Vagina (tissue), 2 donors: ENCODE data around the gene SHLD2. TPM values are rescaled to one million over a fixed set of nuclear protein-coding genes. Genes with fewer than 3 reads are reported as not detected.
"Not testable (repeated sequence)": the region's sequence is repeated elsewhere in the genome, so short reads cannot be mapped to it uniquely, and the experiment has no call there.

Experiments used
- DNase-seq, 2 donors: peaks; one replicate each; pipeline ENCODE4 v3.0.0-alpha.2; 2017; ENCODE audit errors: extremely low spot score in 2 of 2
- H3K27ac ChIP-seq: fragments of 200-600 bp; sonication (generic); one replicate; pipeline ENCODE4 v1.5.1; 2019
- H3K27me3 ChIP-seq: fragments of 200-600 bp; sonication (generic); one replicate; pipeline ENCODE4 v1.5.1; 2019
- H3K36me3 ChIP-seq, 2 donors: fragments of 200-600 bp; sonication (generic); one replicate each; pipeline ENCODE4 v1.5.1; 2017 to 2019
- H3K4me1 ChIP-seq: fragments of 200-600 bp; sonication (generic); one replicate; pipeline ENCODE4 v1.5.1; 2019
- H3K4me3 ChIP-seq, 2 donors: fragments of 200-600 bp; sonication (generic); 1 replicate in 1 of 2; 2 replicates in 1 of 2; pipeline ENCODE4 v1.5.1; 2016 to 2019
- H3K9me3 ChIP-seq: fragments of 200-600 bp; sonication (generic); one replicate; pipeline ENCODE4 v1.5.1; 2019
- CTCF ChIP-seq, 3 experiments: fragments of 450-650 bp in 2 of 3; fragments of 200-600 bp in 1 of 3; sonication (generic) in 1 of 3; IDR thresholded peaks; one replicate each; pipeline ENCODE4 v1.5.1; 2017 to 2019; ENCODE audit warnings: antibody characterized with exemption in 3 of 3, mild to moderate bottlenecking in 2 of 3, moderate library complexity in 2 of 3
- POLR2A ChIP-seq, 2 donors: fragments of 450-650 bp; IDR thresholded peaks; one replicate each; pipeline ENCODE4 v1.6.1; 2017; ENCODE audit warnings: antibody characterized with exemption in 2 of 2, mild to moderate bottlenecking in 2 of 2, moderate library complexity in 2 of 2
- POLR2AphosphoS5 ChIP-seq, 2 donors: sonication (generic); formaldehyde crosslinking; IDR thresholded peaks; one replicate each; pipeline ENCODE4 v1.9.0; 2017; ENCODE audit warnings: antibody characterized with exemption in 2 of 2, mild to moderate bottlenecking in 2 of 2, low read depth in 1 of 2; ENCODE audit not compliant: insufficient read depth in 1 of 2
- intact Hi-C: fragments of 100-400 bp; cut with DNase I; formaldehyde crosslinking; loops from one replicate; pipeline ENCODE4 v1.15.1; 2023
- total RNA-seq: library from RNA; depleted of rRNA; stranded (reverse); fragments of >200 nt; gene quantifications from one replicate; pipeline ENCODE4 v1.2.3, GENCODE V29; 2016

The SHLD2 gene
- total RNA-seq, 1 donor from 2014 or later = 27.5 TPM

DNA sequence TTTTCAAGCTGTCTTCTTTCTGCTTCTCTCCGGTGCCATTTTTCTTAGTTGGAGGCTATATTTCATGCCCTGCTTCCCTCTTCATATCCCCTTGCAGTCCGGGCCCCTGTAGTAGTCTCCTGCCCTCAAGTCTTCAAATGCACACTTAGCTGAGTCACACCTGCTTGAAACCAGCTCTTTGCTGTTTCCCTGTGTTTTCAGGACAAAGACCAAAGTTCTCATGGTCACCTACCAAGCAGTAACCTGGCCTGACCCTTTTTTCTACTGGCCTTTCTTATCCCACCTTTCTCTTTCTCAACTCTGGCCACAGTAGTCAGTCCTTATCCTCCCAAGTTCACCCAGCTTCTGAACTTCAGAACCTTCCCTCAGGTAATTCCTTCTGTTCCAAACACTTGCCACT is 28.8 kb upstream of the SHLD2 start:
- no peak for TF ChIP-seq POLR2AphosphoS5 (IDR thresholded peaks at IDR 0.05; ENCODE audit: insufficient read depth in 1 of 2, low read depth in 1 of 2)
- TF ChIP-seq POLR2A (IDR thresholded peaks at IDR 0.05) = no peak
- no peak for TF ChIP-seq CTCF (IDR thresholded peaks at IDR 0.05)
- no peak overlapping the region for H3K27ac ChIP-seq

GRCh38 chr10:87066865-87067264 is 28.1 kb upstream of the SHLD2 start:
- no peaks in the 10 kb centered on the region for H3K9me3 ChIP-seq
- TF ChIP-seq POLR2A (IDR thresholded peaks at IDR 0.05) (no peak), CTCF (IDR thresholded peaks at IDR 0.05) (no peak), POLR2AphosphoS5 (IDR thresholded peaks at IDR 0.05; ENCODE audit: insufficient read depth in 1 of 2, low read depth in 1 of 2) (no peak)
- intact Hi-C loops = no loop called here
- no peak overlapping the region for H3K27ac ChIP-seq
- DNase-seq = no peak
- no peaks in the 10 kb centered on the region for H3K4me1 ChIP-seq
- H3K36me3 ChIP-seq = peaks cover 0 to 69% of the 10 kb centered on the region in 2 donors
- H3K27me3 ChIP-seq = no peaks in the 10 kb centered on the region
- H3K4me3 ChIP-seq = no peak overlapping the region

More for the DNA sequence above, 28.8 kb upstream of the SHLD2 start:
- Histone ChIP-seq H3K4me3 (no peak overlapping the region), H3K4me1 (no peaks in the 10 kb centered on the region), H3K27me3 (no peaks in the 10 kb centered on the region), H3K36me3 (peaks cover 0 to 69% of the 10 kb centered on the region in 2 donors), H3K9me3 (no peaks in the 10 kb centered on the region)
- no peak for DNase-seq
- intact Hi-C loops = no loop called here

DNA sequence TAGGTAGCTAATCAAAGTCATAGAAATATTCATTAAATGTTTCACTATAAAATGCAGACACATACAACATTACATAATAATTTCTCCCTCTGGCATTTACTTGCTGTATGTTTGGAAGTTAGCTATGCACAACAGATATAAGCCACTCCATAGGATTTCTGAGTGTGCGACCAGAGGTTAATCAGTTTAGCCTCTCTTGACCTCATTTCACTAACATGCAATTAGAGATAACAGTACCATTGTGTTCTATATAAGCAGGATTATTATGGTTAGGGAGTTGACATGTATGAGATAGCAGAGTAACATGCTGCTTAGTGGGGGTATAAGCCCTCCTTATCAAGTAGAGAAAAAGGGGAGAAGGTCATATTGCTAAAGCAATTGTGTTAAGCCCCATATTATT is 26.7 kb upstream of the SHLD2 start:
- Histone ChIP-seq H3K4me3 (no peak overlapping the region), H3K27ac (no peak overlapping the region), H3K4me1 (no peaks in the 10 kb centered on the region), H3K36me3 (peaks cover 0 to 74% of the 10 kb centered on the region in 2 donors), H3K27me3 (no peaks in the 10 kb centered on the region), H3K9me3 (no peaks in the 10 kb centered on the region)
- intact Hi-C loops = no loop called here
- DNase-seq = no peak
- TF ChIP-seq CTCF (IDR thresholded peaks at IDR 0.05) = no peak
- TF ChIP-seq POLR2AphosphoS5 (IDR thresholded peaks at IDR 0.05; ENCODE audit: insufficient read depth in 1 of 2, low read depth in 1 of 2) = no peak
- no peak for TF ChIP-seq POLR2A (IDR thresholded peaks at IDR 0.05)

- intact Hi-C loops = no loop called here
- Histone ChIP-seq H3K36me3 (peaks cover 0 to 55% of the 10 kb centered on the region in 2 donors), H3K4me3 (no peak overlapping the region), H3K27me3 (no peaks in the 10 kb centered on the region), H3K9me3 (no peaks in the 10 kb centered on the region), H3K27ac (no peak overlapping the region), H3K4me1 (no peaks in the 10 kb centered on the region)
- no peak for TF ChIP-seq CTCF (IDR thresholded peaks at IDR 0.05)
- TF ChIP-seq POLR2A (IDR thresholded peaks at IDR 0.05) = no peak
- TF ChIP-seq POLR2AphosphoS5 (IDR thresholded peaks at IDR 0.05; ENCODE audit: insufficient read depth in 1 of 2, low read depth in 1 of 2) = no peak
- no peak for DNase-seq
These were observed 22.6 kb upstream of the SHLD2 start for GRCh38 chr10:87072449-87072848.

GRCh38 chr10:87076421-87076820 is 18.6 kb upstream of the SHLD2 start:
- intact Hi-C loops, H3K9me3 ChIP-seq, H3K4me1 ChIP-seq, DNase-seq, H3K27ac ChIP-seq, H3K27me3 ChIP-seq, H3K4me3 ChIP-seq: not testable (repeated sequence)
- H3K36me3 ChIP-seq = peaks cover 0 to 28% of the 10 kb centered on the region in 2 donors
